CD4-positive, alpha-beta T cell (primary cell): ENCODE measurements around the gene MANSC1. TPM values are rescaled to one million over a fixed set of nuclear protein-coding genes. Genes with fewer than 3 reads are reported as not detected.

Source experiments
- ATAC-seq: fragments of 200-7000 bp; cut with Tn5 transposase; one replicate; pipeline ENCODE4 v1.10.0; 2022; ENCODE audit warnings: mild to moderate bottlenecking; ENCODE audit not compliant: poor library complexity
- CTCF ChIA-PET: fragments of 350-600 bp; sonication (Branson Sonifier 250); formaldehyde crosslinking; loops from one replicate; lab custom pipeline; 2021; ENCODE audit warnings: antibody characterized with exemption, inconsistent platforms; lab: Charles Lee
- POLR2A ChIA-PET: fragments of 350-600 bp; sonication (Branson Sonifier 250); formaldehyde crosslinking; loops from one replicate; lab custom pipeline; 2021; ENCODE audit warnings: antibody characterized with exemption, inconsistent platforms; lab: Charles Lee
- DNase-seq, 14 experiments: peaks; one replicate each; pipeline ENCODE4 v3.0.0-alpha.2; 2013 to 2020; ENCODE audit warnings: mixed read lengths in 2 of 14
- H3K27ac ChIP-seq, 2 donors: one replicate each; pipeline versions ENCODE4 v1.5.1 to v1.7.0; 2013; ENCODE audit warnings: low read length in 2 of 2, low read depth in 1 of 2, mild to moderate bottlenecking in 1 of 2
- H3K27me3 ChIP-seq, 2 experiments: 1 replicate in 1 of 2; 2 replicates in 1 of 2; pipeline versions ENCODE4 v1.6.1 to v1.7.0; 2013; ENCODE audit warnings: low read length in 2 of 2, control low read depth in 1 of 2, mild to moderate bottlenecking in 1 of 2, moderate library complexity in 1 of 2; ENCODE audit not compliant: insufficient read depth in 2 of 2, control insufficient read depth in 1 of 2
- H3K36me3 ChIP-seq: one replicate; pipeline ENCODE4 v1.6.1; 2013; ENCODE audit warnings: low read length, control low read depth; ENCODE audit not compliant: insufficient read depth
- H3K4me1 ChIP-seq: one replicate; pipeline ENCODE4 v1.6.1; 2013; ENCODE audit warnings: low read length, control low read depth; ENCODE audit not compliant: insufficient read depth
- H3K4me3 ChIP-seq: one replicate; pipeline ENCODE4 v1.5.1; 2013; ENCODE audit warnings: mild to moderate bottlenecking, low read length, moderate library complexity
- H3K9me3 ChIP-seq, 2 experiments: 1 replicate in 1 of 2; 2 replicates in 1 of 2; pipeline versions ENCODE4 v1.6.1 to v1.7.0; 2013; ENCODE audit warnings: low read length in 2 of 2, mild to moderate bottlenecking in 2 of 2, control low read depth in 1 of 2, moderate library complexity in 1 of 2; ENCODE audit not compliant: control insufficient read depth in 1 of 2, insufficient read depth in 1 of 2
- H3K27ac Mint-ChIP-seq: one replicate; pipeline ENCODE4 v1.8.0; 2020; ENCODE audit warnings: mixed read lengths
- H3K27me3 Mint-ChIP-seq: one replicate; pipeline ENCODE4 v1.8.0; 2021; ENCODE audit warnings: mixed read lengths
- H3K36me3 Mint-ChIP-seq: one replicate; pipeline ENCODE4 v1.8.0; 2021; ENCODE audit warnings: low read depth, mixed read lengths
- H3K4me1 Mint-ChIP-seq: one replicate; pipeline ENCODE4 v1.8.0; 2021; ENCODE audit warnings: low read depth, mixed read lengths
- H3K4me3 Mint-ChIP-seq: one replicate; pipeline ENCODE4 v1.8.0; 2020; ENCODE audit warnings: mild to moderate bottlenecking, mixed read lengths
- H3K9me3 Mint-ChIP-seq: one replicate; pipeline ENCODE4 v1.8.0; 2020; ENCODE audit warnings: mixed read lengths
- intact Hi-C, 2 experiments: fragments of 100-400 bp; cut with DNase I in 1 of 2; cut with micrococcal nuclease in 1 of 2; formaldehyde crosslinking; loops; one replicate each; pipeline versions ENCODE4 v1.15.1 to v1.9.0; 2023 to 2025; cut with DNase I, micrococcal nuclease
- total RNA-seq, 174 experiments: library from RNA in 2 of 174; stranded (reverse) in 2 of 174; gene quantifications; one replicate each; pipeline ENCODE4 v1.2.3 and lab custom pipeline; 2021 to 2026
- TF ChIP-seq, protein P1 (sequence below): fragments of 200-600 bp; IDR thresholded peaks from one replicate; pipeline ENCODE4 v1.8.0; 2022; ENCODE audit warnings: antibody characterized with exemption, mild to moderate bottlenecking

MANSC1 gene
- total RNA-seq, 2 experiments from 2014 or later: 0.33 to 0.45 TPM

DNA sequence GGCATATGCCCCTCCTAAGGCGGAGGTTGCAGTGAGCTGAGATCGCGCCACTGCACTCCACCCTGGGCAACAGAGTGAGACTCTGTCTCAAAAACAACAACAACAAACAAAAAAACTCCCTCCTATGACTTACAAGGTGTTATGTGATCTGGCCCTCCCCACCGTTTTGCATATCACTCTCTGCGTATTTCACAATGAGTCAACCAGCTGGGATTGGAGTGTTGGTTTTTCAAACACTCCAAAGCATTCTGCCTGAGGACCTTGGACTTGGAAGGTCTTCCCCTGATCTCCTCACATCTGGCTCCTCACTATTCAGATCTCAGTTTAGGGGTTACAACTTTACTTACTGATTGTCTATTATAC lies 14.0 kb downstream of the MANSC1 start:
- CTCF ChIA-PET: interaction anchor here (0.7 kb wide), 1 partner anchor 699 kb away, joined by 3 read pairs; no protein-coding TSS in a partner anchor
- H3K27ac Mint-ChIP-seq: no peak overlapping the region
- intact Hi-C loops: no loop called here

DNA sequence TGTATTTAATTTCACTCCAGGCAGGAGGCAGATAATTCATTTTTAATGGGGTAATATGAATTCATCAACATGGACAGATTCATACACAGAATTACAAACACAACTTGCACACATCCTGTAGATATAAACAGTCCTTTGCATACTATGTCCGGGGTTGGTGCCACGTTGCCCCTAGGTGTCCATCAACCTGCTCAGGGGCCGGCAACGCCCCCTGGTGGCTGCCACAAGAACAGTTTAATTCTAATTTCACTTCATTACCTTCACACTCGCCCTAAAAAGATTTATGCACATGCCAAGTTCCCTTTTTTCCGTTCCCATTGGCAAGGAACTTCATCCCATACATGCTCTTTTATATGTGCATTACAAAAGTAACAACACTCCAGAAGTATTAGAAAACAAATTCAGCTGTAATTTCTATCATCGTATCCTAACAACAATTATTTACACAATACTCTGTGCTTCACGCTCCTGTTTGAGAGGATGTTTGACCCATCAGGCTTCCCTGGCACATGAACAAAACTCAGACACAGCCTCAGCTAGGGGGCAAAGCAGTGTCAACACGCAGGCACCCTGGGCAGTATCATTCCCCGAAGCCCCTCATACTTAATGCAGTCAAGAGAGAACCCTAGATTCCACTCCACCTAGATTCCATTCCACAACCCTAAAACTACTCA lies 15.5 kb downstream of the MANSC1 start:
- TF ChIP-seq, protein P1, sequence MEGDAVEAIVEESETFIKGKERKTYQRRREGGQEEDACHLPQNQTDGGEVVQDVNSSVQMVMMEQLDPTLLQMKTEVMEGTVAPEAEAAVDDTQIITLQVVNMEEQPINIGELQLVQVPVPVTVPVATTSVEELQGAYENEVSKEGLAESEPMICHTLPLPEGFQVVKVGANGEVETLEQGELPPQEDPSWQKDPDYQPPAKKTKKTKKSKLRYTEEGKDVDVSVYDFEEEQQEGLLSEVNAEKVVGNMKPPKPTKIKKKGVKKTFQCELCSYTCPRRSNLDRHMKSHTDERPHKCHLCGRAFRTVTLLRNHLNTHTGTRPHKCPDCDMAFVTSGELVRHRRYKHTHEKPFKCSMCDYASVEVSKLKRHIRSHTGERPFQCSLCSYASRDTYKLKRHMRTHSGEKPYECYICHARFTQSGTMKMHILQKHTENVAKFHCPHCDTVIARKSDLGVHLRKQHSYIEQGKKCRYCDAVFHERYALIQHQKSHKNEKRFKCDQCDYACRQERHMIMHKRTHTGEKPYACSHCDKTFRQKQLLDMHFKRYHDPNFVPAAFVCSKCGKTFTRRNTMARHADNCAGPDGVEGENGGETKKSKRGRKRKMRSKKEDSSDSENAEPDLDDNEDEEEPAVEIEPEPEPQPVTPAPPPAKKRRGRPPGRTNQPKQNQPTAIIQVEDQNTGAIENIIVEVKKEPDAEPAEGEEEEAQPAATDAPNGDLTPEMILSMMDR: peak; percentile 96
- no peaks in the 10 kb centered on the region for H3K36me3 ChIP-seq
- no peak overlapping the region for H3K27ac ChIP-seq
- Mint-ChIP-seq H3K9me3 (no peaks in the 10 kb centered on the region), H3K4me1 (peaks cover 28% of the 10 kb centered on the region), H3K27me3 (no peaks in the 10 kb centered on the region), H3K4me3 (no peak overlapping the region), H3K36me3 (no peaks in the 10 kb centered on the region), H3K27ac (no peak overlapping the region)
- intact Hi-C loops: loop anchor here in 1 of 2 experiments (2.0 kb wide), 1 partner anchor 14 kb away; no protein-coding TSS in a partner anchor
- no peak overlapping the region for H3K4me3 ChIP-seq
- peak; percentile 32 to 83 (median 48) for DNase-seq
- peaks cover 15% of the 10 kb centered on the region for H3K4me1 ChIP-seq
- no peaks in the 10 kb centered on the region for H3K27me3 ChIP-seq
- ATAC-seq: peak; percentile 71
- H3K9me3 ChIP-seq: no peaks in the 10 kb centered on the region
- ChIA-PET CTCF (interaction anchor here (1.1 to 1.4 kb wide), 4 partner anchors 10 to 403 kb away, joined by 3 to 4 read pairs (median 3); no protein-coding TSS in a partner anchor), POLR2A (interaction anchor here (1.2 to 2.3 kb wide), 2 partner anchors 15 to 22 kb away, joined by 3 to 12 read pairs; partner anchors contain the start of genes BORCS5 and MANSC1)

More for the DNA sequence above, 14.0 kb downstream of the MANSC1 start:
- Histone ChIP-seq H3K27ac (no peak overlapping the region), H3K36me3 (no peaks in the 10 kb centered on the region), H3K4me3 (no peak overlapping the region), H3K4me1 (peaks cover 15% of the 10 kb centered on the region), H3K9me3 (no peaks in the 10 kb centered on the region), H3K27me3 (no peaks in the 10 kb centered on the region)
- Mint-ChIP-seq H3K4me3 (no peak overlapping the region), H3K4me1 (peaks cover 28% of the 10 kb centered on the region), H3K9me3 (no peaks in the 10 kb centered on the region), H3K36me3 (no peaks in the 10 kb centered on the region), H3K27me3 (no peaks in the 10 kb centered on the region)
- POLR2A ChIA-PET: interaction anchor here (1.2 kb wide), 1 partner anchor 22 kb away, joined by 4 read pairs; the partner anchor contains the start of gene BORCS5
- ATAC-seq: no peak
- DNase-seq: no peak
- TF ChIP-seq, protein P1: no peak

DNA sequence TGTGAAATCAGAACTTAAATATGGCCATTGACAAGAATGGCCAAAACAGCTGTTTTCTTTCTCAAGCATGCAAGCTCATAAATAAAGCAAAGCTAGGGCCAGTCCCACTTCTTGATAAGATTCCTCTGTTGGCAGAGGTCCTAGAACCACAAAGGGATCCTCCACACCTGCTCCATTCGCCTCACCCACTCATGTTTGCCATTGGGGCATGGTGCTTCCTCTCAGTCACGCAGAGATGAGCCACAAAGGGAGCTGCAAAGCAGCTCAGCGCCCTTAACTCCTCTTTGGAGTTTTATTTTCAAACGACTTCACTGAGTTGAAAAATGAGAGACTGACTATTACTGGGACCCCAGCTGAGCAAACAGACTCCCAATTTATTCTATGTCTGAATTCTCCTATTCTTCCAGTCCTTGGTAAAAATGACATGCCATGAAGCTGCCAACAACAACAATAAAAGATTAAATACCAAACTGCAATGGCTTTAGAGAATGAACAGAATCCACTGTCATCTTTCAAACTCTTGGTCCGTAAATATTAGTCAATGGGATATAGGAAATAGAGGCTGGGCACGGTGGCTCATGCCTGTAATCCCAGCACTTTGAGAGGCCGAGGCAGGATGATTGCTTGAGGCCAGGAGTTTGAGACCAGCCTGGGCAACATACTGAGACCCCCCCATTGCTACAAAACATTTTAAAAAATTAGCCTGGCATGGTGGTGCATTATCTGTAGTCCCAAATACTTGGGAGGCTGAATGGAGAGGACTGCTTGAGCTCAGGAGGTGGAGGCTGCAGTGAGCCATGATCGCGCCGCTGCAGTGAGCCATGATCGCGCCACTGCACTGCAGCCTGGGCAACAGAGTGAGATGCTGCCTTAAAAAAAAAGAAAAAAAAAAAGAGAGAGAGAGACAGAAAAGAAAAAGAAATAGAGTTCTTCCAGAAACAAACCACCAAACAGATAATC lies 16.4 kb downstream of the MANSC1 start:
- H3K4me3 Mint-ChIP-seq: no peak overlapping the region
- no peak overlapping the region for H3K27ac ChIP-seq
- ATAC-seq (no peak), DNase-seq (peak in 1 of 14 experiments; percentile 5)
- H3K4me1 Mint-ChIP-seq: peaks cover 25% of the 10 kb centered on the region
- no peaks in the 10 kb centered on the region for H3K27me3 ChIP-seq
- no peak overlapping the region for H3K4me3 ChIP-seq
- peaks cover 11% of the 10 kb centered on the region for H3K4me1 ChIP-seq
- no peaks in the 10 kb centered on the region for H3K9me3 ChIP-seq
- H3K27ac Mint-ChIP-seq: no peak overlapping the region
- CTCF ChIA-PET: interaction anchor here (0.6 to 1.5 kb wide), 6 partner anchors 9 to 403 kb away, joined by 3 to 4 read pairs (median 3); partner anchors contain the start of gene MANSC1
- H3K36me3 Mint-ChIP-seq: no peaks in the 10 kb centered on the region
- H3K36me3 ChIP-seq: no peaks in the 10 kb centered on the region
- no peaks in the 10 kb centered on the region for H3K9me3 Mint-ChIP-seq
- no peaks in the 10 kb centered on the region for H3K27me3 Mint-ChIP-seq
- TF ChIP-seq, protein P1: no peak
- POLR2A ChIA-PET: interaction anchor here (0.8 to 2.3 kb wide), 4 partner anchors 16 to 67 kb away, joined by 3 to 12 read pairs (median 4); partner anchors contain the start of genes BORCS5, LRP6 and MANSC1
- intact Hi-C loops: loop anchor here in 1 of 2 experiments (2.0 kb wide), 1 partner anchor 15 kb away; no protein-coding TSS in a partner anchor
